ENCODE results near the gene GBE1. TPM values are rescaled to one million over a fixed set of nuclear protein-coding genes. Genes with fewer than 3 reads are reported as not detected.

GBE1 gene
- polyA plus RNA-seq, 3 donors = 26.8 to 32.2 (median 28.5) TPM

- no peak for DNase-seq (ENCODE audit: extremely low read depth in 1 of 11, low read depth in 9 of 11, low spot score in 4 of 11)
These were observed 37.6 kb downstream of the GBE1 start for GRCh38 chr3:81723732-81724313.

DNA sequence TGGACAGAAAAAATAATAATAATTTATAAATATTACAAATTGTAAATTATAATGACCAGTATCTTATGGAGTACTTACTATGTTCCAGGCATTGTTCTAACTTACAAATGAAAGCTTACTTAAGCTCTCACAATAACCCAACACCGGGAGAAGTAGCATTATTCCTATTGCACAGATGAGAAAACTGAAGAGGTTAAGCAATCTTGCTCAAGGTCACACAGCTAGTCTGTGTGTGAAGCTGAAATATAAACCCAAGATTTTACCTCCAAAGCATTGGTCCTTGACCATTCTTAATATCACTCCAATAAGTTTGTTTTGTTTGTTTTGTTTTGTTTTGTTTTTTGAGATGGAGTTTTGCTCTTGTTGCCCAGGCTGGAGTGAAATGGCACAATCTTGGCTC is 43.1 kb downstream of the GBE1 start:
- no peak for DNase-seq (ENCODE audit: extremely low read depth in 1 of 11, low read depth in 9 of 11, low spot score in 4 of 11)

GRCh38 chr3:81716870-81717509 is 44.5 kb downstream of the GBE1 start:
- peak; percentile 27 to 81 (median 56) for DNase-seq (ENCODE audit: extremely low read depth in 1 of 11, low read depth in 9 of 11, low spot score in 4 of 11)

GRCh38 chr3:81713031-81713430 is 48.4 kb downstream of the GBE1 start:
- no peak for DNase-seq (ENCODE audit: extremely low read depth in 1 of 11, low read depth in 9 of 11, low spot score in 4 of 11)

GRCh38 chr3:81709606-81710005 is 51.8 kb downstream of the GBE1 start:
- no peak for DNase-seq (ENCODE audit: extremely low read depth in 1 of 11, low read depth in 9 of 11, low spot score in 4 of 11)

DNA sequence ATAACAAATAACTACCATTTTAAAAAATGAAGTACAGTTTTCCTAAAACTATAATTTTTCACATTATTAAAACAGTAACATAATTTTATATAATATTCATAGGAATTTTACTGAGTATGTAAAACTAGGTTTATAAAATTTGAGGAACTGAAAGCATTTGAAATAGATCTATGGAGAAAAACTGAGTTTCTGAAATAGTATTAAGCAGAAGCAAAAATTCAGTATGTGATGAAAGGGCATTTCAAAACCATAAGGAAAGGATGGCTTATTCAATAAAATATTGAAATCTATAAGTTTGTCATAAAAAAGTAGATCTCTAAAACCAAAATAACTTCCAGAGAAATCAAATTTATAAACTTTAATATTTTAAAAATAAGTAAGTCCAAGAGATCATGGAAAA is 53.4 kb downstream of the GBE1 start:
- no peak for DNase-seq (ENCODE audit: extremely low read depth in 1 of 11, low read depth in 9 of 11, low spot score in 4 of 11)

DNA sequence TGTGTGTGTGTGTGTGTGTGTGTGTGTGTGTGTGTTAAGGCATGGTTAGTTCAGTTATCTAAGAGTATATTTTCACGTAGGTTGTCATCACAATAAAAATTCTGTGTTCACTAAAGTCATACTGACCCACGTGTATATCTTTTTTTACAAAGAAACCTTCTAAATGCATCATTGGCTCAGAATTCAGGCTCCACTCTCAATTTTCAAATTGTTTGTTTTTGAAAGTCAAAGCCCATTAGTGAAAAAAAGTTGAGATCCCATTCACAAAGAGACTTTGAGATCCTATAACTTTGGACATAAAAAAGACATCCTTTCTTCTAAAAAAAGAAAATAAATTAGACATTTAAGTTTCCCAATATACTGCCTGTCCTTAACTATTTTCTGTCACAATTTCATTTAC is 59.3 kb downstream of the GBE1 start:
- DNase-seq (ENCODE audit: extremely low read depth in 1 of 11, low read depth in 9 of 11, low spot score in 4 of 11) = no peak

- DNase-seq (ENCODE audit: extremely low read depth in 1 of 11, low read depth in 9 of 11, low spot score in 4 of 11) = no peak
These were observed 61.7 kb downstream of the GBE1 start for GRCh38 chr3:81699536-81700320.

- DNase-seq (ENCODE audit: extremely low read depth in 1 of 11, low read depth in 9 of 11, low spot score in 4 of 11) = no peak
These were observed 65.4 kb downstream of the GBE1 start for GRCh38 chr3:81696090-81696489.

DNA sequence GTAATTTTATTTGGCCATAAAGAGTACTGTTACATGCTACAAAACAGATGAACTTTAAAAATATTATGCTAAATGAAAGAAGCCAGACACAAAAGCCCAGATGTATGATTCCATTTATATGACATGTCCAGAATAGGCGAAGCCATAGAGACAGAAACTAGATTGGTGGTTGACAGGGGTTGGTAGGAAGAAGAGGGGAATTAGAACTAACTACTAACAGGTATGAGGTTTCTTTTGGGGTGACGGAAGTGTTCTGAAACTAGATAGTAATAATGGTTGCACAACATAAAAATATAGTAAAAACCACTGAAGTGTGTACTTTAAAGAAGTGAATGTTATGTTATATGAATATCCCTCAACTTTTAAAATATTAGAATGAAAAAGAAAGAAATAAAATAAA is 66.1 kb downstream of the GBE1 start:
- DNase-seq (ENCODE audit: extremely low read depth in 1 of 11, low read depth in 9 of 11, low spot score in 4 of 11) = no peak

- no peak for DNase-seq (ENCODE audit: extremely low read depth in 1 of 11, low read depth in 9 of 11, low spot score in 4 of 11)
These were observed 66.8 kb downstream of the GBE1 start for GRCh38 chr3:81694662-81695061.

DNA sequence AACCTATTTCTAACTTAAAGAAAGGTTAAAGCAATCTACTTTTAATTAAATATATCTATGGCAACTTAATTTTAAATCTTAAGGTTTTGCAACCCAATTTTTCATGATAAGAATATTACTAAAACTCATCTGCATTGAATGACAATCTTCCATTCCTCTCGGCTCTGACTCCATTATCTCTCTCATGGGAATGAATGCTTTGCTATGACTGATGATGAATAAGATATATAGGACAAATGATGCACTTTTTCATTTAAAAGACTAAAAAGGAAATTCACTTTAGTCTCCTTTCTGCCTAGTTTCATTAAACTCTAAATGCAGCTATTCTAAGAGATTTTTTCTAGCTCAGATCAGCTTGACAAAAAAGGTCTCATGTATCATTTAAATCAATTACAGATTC is 68.7 kb downstream of the GBE1 start:
- no peak for DNase-seq (ENCODE audit: extremely low read depth in 1 of 11, low read depth in 9 of 11, low spot score in 4 of 11)

DNA sequence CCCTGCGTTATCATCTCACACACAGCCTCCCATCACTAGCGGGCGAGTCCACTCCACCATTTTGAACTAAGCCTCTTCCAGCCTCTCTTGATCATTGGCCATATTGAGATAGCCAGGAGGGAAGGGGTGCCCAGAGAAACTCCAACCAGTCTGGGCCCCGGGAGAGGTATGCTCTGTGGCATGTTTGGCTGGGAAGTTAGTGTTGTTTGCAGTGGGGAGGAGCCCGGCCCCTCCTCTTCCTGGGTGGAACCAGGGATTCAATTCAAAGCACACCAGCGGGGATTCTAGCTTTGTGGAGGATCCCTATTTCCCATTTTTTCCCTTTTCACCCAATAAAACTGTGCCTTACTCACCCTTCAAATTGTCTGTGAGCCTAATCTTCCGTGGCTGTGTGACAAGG is 71.8 kb downstream of the GBE1 start:
- no peak for DNase-seq (ENCODE audit: extremely low read depth in 1 of 11, low read depth in 9 of 11, low spot score in 4 of 11)

DNA sequence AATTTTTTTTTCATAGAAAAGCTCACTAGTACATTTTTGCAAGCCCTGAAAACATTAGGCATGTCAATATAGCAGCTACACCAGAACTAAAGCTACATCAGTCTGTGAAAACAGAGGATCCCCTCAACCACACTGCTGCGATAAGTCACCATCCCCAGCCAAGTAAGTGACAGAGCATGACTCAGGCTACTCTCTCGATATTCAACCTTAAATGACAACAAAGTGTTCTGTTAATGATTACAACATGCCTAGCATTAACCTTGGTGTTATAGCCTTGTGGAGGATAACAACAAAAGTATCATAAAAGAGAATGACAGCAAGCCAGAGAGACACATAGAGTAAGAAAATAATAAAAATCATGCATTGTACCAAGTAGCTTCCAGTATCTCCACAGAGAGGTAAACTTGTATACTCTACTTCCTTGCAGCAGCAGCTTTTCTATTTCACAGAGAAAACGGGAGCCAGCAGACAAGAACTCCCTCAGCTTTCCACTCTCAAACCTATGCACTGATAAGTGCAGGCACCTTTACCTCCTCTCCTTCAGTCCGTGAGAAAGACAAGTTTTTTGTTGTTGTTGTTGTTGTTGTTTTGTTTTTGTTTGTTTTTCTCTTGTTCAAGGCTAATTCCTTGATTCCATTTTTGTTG is 76.6 kb downstream of the GBE1 start:
- peak in 3 of 11 donors; percentile 5 to 12 (median 9) for DNase-seq (ENCODE audit: extremely low read depth in 1 of 11, low read depth in 9 of 11, low spot score in 4 of 11)

DNA sequence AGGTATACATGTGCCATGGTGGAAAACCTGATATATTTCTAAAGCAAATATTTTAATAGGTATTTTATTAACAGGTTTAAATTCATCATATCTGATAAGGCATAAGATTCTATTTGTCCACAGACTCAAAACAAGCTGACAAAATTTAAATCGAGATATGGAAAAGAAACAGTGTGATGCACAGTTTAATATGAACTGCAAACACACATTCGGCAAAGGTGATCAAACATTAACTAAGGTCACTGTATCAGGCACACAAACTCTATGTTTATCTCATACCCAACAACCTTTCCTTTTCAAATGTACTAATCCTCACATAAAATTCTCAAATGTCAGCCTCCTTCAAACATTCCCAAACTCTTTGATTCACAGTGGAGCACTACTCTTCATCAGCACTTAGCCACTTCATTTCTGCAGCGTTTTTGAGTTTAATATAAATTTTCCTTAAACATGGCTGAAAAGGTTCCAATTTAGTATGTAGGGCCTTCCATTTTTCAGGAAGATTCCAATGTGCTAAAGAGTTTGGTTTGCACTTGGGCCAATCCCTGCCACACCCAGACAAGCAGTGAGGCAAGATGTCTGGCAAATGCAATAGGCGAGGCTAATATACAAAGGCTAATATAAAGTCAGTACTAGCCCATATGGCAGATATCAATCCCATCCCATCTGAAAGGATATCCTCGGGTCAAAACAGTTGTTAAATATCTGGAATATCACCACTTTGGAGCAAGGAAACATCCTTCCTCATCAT is 84.6 kb downstream of the GBE1 start:
- DNase-seq (ENCODE audit: extremely low read depth in 1 of 11, low read depth in 9 of 11, low spot score in 4 of 11) = no peak

- DNase-seq (ENCODE audit: extremely low read depth in 1 of 11, low read depth in 9 of 11, low spot score in 4 of 11) = no peak
These were observed 86.8 kb downstream of the GBE1 start for GRCh38 chr3:81674690-81675089.

DNA sequence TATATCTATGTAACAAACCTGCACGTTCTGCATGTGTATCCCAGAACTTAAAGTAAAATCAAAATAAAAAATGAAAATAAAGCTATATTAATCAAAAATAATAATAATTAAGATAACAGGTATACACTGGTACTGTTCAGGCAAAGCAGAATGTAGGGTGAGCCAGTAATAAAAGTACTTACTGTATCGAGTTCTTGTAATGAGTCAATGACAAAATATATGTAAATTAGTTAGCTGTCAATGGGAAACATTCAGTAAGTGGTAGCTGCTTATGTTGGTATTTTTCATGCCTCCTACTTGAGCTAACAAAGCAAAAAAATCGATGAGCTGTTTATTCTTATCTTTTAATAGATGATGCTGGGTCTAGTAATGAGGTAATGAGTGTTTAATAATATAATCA is 93.2 kb downstream of the GBE1 start:
- no peak for DNase-seq (ENCODE audit: extremely low read depth in 1 of 11, low read depth in 9 of 11, low spot score in 4 of 11)

- no peak for DNase-seq (ENCODE audit: extremely low read depth in 1 of 11, low read depth in 9 of 11, low spot score in 4 of 11)
These were observed 94.8 kb downstream of the GBE1 start for GRCh38 chr3:81666502-81667121.

GRCh38 chr3:81663114-81663513 is 98.3 kb downstream of the GBE1 start:
- DNase-seq (ENCODE audit: extremely low read depth in 1 of 11, low read depth in 9 of 11, low spot score in 4 of 11) = no peak

Measured in renal cortex interstitium (tissue), 11 donors.